ENCODE measurements around the gene TSPYL2. TPM values are rescaled to one million over a fixed set of nuclear protein-coding genes. Genes with fewer than 3 reads are reported as not detected.

The TSPYL2 gene
- polyA plus RNA-seq, 1 donor from 2014 or later, result 19.3 TPM

- Mint-ChIP-seq H3K27ac (no peak overlapping the region), H3K9me3 (peaks cover 0 to 5% (median 3%) of the 10 kb centered on the region in 3 donors), H3K4me1 (peaks cover 0 to 2% (median 1%) of the 10 kb centered on the region in 3 donors), H3K27me3 (no peaks in the 10 kb centered on the region), H3K4me3 (no peak overlapping the region), H3K36me3 (peaks cover 6% of the 10 kb centered on the region)
These were observed 44.2 kb downstream of the TSPYL2 start for GRCh38 chrX:53126377-53126776.

GRCh38 chrX:53128097-53128749 lies 46.1 kb downstream of the TSPYL2 start:
- Mint-ChIP-seq H3K36me3 (peaks cover 8% of the 10 kb centered on the region), H3K9me3 (peaks cover 0 to 5% (median 3%) of the 10 kb centered on the region in 3 donors), H3K27me3 (no peaks in the 10 kb centered on the region), H3K4me3 (no peak overlapping the region), H3K4me1 (peaks cover 0 to 2% (median 0%) of the 10 kb centered on the region in 3 donors), H3K27ac (no peak overlapping the region)

GRCh38 chrX:53133400-53133799 lies 51.2 kb downstream of the TSPYL2 start:
- Mint-ChIP-seq H3K4me3 (no peak overlapping the region), H3K27me3 (peaks cover 1% of the 10 kb centered on the region), H3K27ac (no peak overlapping the region), H3K4me1 (no peaks in the 10 kb centered on the region), H3K36me3 (peaks cover 8% of the 10 kb centered on the region), H3K9me3 (no peaks in the 10 kb centered on the region)

GRCh38 chrX:53135581-53135980 lies 53.4 kb downstream of the TSPYL2 start:
- no peaks in the 10 kb centered on the region for H3K9me3 Mint-ChIP-seq
- H3K36me3 Mint-ChIP-seq, result peaks cover 10% of the 10 kb centered on the region
- no peak overlapping the region for H3K27ac Mint-ChIP-seq
- H3K27me3 Mint-ChIP-seq, result peaks cover 1% of the 10 kb centered on the region
- no peaks in the 10 kb centered on the region for H3K4me1 Mint-ChIP-seq
- no peak overlapping the region for H3K4me3 Mint-ChIP-seq

Other genes with a start within 250 kb of the TSPYL2 start
- gene XAGE3, start 214.3 kb upstream of the TSPYL2 start, polyA plus RNA-seq, result not detected
- gene FAM156B, start 185.0 kb upstream of the TSPYL2 start, polyA plus RNA-seq, result 7.4 TPM
- 3.8 TPM for gene FAM156A, start 123.8 kb upstream of the TSPYL2 start, polyA plus RNA-seq
- not detected for gene GPR173, start 33.6 kb upstream of the TSPYL2 start, polyA plus RNA-seq
- gene KANTR, start 11.8 kb downstream of the TSPYL2 start, polyA plus RNA-seq, result 1.9 TPM
- gene KDM5C, start 142.8 kb downstream of the TSPYL2 start, polyA plus RNA-seq, result 35.4 TPM
- gene IQSEC2, start 199.2 kb downstream of the TSPYL2 start, polyA plus RNA-seq, result not detected